ENCODE data around the gene ATP6V1F. TPM values are rescaled to one million over a fixed set of nuclear protein-coding genes. Genes with fewer than 3 reads are reported as not detected.

ATP6V1F gene
- total RNA-seq, 1 experiment from 2014 or later, result 149 TPM

DNA sequence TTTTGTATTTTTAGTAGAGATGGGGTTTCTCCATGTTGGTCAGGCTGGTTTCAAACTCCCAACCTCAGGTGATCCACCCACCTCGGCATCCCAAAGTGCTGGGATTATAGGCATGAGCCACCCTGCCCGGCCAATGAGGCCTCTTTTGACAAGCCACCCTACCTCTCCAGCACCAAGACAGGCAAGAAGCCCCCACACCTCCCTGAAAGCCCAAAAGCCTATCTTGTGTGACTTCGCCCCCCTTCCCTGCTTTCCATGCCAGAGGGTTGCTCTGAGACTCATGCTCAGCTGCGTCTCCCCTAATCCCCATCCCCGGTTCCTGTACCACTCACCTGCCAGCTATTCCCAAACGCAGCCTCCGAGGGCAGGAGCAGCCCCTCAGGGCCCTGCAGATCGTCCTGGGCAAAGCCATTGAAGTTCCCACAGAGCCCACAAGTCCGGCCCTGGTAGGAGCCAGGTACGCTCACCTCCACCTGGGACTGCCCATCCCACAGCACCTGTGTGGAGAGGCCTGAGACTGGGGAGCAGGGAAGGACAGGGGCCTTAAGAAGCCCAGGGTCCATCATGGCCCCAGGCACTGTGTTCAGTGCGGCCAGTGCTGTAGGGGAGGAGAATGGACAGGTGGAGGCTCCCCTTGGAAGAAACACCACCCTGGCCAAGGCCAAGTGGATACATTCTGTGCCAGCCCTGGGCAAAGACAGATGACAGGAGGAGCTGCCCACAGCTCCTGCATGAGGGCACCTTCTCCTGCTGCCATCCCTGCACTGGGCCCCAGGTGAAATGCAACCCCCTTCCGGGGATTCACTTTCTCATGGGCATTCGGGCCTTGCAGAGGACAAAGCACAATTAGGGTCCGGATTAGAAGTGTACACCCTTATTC lies 15.8 kb downstream of the ATP6V1F start:
- Histone ChIP-seq H2AFZ (ENCODE audit: low read depth, low read length, poor library complexity, severe bottlenecking) (no peak overlapping the region), H3K4me2 (ENCODE audit: low read length) (no peak overlapping the region), H3K4me1 (ENCODE audit: control insufficient read depth in 1 of 2, insufficient read depth in 2 of 2, low read length in 2 of 2) (peaks cover 6 to 13% of the 10 kb centered on the region in 2 experiments; a peak in 3 of 4 replicates), H3K36me3 (ENCODE audit: control insufficient read depth in 1 of 2, insufficient read depth in 2 of 2, low read length in 2 of 2) (no peaks in the 10 kb centered on the region), H3K27ac (ENCODE audit: low read depth, low read length) (no peak overlapping the region), H3K9ac (ENCODE audit: low read length) (no peak overlapping the region), H3K27me3 (ENCODE audit: insufficient read depth, low read length) (no peaks in the 10 kb centered on the region), H3K79me2 (ENCODE audit: insufficient read depth, low read length) (no peaks in the 10 kb centered on the region), H4K20me1 (ENCODE audit: insufficient read depth) (no peaks in the 10 kb centered on the region), H3K9me3 (ENCODE audit: control insufficient read depth in 1 of 2, insufficient read depth in 1 of 2, low read depth in 1 of 2, low read length in 2 of 2) (no peaks in the 10 kb centered on the region), H3K4me3 (replicated peaks in 1 of 2; ENCODE audit: low read depth in 1 of 2, low read length in 2 of 2) (no peak overlapping the region), H3K9me2 (ENCODE audit: insufficient read depth) (no peaks in the 10 kb centered on the region)
- ChIA-PET POLR2A (no interaction called here), CTCF (interaction anchor here (0.8 to 2.2 kb wide), 2 partner anchors 19 to 404 kb away, joined by 3 to 12 read pairs; no protein-coding TSS in a partner anchor), RAD21 (ENCODE audit: low non-redundant PET in 1 of 2, low total read pairs in 2 of 2, uncharacterized antibody in 2 of 2, unreplicated experiment in 2 of 2) (no interaction called here)
- no peak for TF ChIP-seq CBX3 (IDR thresholded peaks at IDR 0.05; ENCODE audit: low read depth)
- intact Hi-C loops (cut with micrococcal nuclease), result no loop called here
- ATAC-seq, result no peak
- no peak for DNase-seq (ENCODE audit: low read depth, low spot score)
- BruUV-seq (replicated peaks), result no TSS peak

DNA sequence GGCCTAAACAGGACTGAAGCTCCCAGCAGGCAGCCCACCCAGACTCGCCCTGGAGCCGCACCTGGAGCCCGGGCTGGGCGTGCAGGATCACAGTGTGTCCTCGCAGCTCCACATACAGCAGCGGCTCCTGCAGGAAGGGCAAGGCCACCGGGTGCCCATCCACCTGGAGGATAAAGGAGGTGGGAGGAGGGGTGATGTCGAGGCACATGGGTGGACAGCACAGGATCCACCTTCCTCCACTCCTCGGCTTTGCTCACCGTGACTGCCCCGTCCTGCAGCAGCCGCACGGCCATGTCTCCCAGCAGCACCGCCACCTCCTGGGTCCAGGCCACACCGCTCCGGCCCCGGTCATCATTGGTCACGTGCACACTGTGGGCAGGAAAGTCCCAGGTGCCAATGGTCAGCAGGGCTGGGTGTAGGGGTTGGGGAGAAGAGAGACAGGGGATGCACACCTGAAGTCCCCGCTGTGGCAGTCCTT lies 16.8 kb downstream of the ATP6V1F start:
- CTCF ChIA-PET, result interaction anchor here (0.8 to 2.5 kb wide), 8 partner anchors 8 to 452 kb away, joined by 3 to 16 read pairs (median 12); partner anchors contain the start of gene ATP6V1F
- H3K36me3 ChIP-seq (ENCODE audit: control insufficient read depth in 1 of 2, insufficient read depth in 2 of 2, low read length in 2 of 2), result no peaks in the 10 kb centered on the region
- intact Hi-C loops (cut with micrococcal nuclease), result no loop called here
- TF ChIP-seq, protein P1, sequence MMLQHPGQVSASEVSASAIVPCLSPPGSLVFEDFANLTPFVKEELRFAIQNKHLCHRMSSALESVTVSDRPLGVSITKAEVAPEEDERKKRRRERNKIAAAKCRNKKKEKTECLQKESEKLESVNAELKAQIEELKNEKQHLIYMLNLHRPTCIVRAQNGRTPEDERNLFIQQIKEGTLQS (IDR thresholded peaks at IDR 0.05), result no peak
- TF ChIP-seq JUND (IDR thresholded peaks at IDR 0.05) (no peak), ZNF274 (IDR thresholded peaks at IDR 0.05; ENCODE audit: low read depth, low read length) (no peak), ZFX (IDR thresholded peaks at IDR 0.05) (no peak), YY1 (IDR thresholded peaks at IDR 0.05; ENCODE audit: extremely low read depth, insufficient replicate concordance, low read depth, low read length) (no peak), CBX3 (IDR thresholded peaks at IDR 0.05; ENCODE audit: low read depth) (no peak), SRF (IDR thresholded peaks at IDR 0.05; ENCODE audit: low read depth) (no peak), FOSL1 (IDR thresholded peaks at IDR 0.05; ENCODE audit: low read depth) (no peak), EZH2 (IDR thresholded peaks at IDR 0.05) (no peak), ELF1 (IDR thresholded peaks at IDR 0.05; ENCODE audit: borderline replicate concordance, low read depth) (no peak)
- TF ChIP-seq, protein P2, sequence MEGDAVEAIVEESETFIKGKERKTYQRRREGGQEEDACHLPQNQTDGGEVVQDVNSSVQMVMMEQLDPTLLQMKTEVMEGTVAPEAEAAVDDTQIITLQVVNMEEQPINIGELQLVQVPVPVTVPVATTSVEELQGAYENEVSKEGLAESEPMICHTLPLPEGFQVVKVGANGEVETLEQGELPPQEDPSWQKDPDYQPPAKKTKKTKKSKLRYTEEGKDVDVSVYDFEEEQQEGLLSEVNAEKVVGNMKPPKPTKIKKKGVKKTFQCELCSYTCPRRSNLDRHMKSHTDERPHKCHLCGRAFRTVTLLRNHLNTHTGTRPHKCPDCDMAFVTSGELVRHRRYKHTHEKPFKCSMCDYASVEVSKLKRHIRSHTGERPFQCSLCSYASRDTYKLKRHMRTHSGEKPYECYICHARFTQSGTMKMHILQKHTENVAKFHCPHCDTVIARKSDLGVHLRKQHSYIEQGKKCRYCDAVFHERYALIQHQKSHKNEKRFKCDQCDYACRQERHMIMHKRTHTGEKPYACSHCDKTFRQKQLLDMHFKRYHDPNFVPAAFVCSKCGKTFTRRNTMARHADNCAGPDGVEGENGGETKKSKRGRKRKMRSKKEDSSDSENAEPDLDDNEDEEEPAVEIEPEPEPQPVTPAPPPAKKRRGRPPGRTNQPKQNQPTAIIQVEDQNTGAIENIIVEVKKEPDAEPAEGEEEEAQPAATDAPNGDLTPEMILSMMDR (IDR thresholded peaks at IDR 0.05 in 2 of 3, conservative IDR thresholded peaks at IDR 0.05 in 1 of 3; ENCODE audit: borderline replicate concordance in 1 of 3, insufficient read depth in 1 of 3, low read depth in 2 of 3, low read length in 2 of 3), result no peak
- TF ChIP-seq, protein P3, sequence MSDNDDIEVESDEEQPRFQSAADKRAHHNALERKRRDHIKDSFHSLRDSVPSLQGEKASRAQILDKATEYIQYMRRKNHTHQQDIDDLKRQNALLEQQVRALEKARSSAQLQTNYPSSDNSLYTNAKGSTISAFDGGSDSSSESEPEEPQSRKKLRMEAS (IDR thresholded peaks at IDR 0.05), result no peak
- TF ChIP-seq, protein P4, sequence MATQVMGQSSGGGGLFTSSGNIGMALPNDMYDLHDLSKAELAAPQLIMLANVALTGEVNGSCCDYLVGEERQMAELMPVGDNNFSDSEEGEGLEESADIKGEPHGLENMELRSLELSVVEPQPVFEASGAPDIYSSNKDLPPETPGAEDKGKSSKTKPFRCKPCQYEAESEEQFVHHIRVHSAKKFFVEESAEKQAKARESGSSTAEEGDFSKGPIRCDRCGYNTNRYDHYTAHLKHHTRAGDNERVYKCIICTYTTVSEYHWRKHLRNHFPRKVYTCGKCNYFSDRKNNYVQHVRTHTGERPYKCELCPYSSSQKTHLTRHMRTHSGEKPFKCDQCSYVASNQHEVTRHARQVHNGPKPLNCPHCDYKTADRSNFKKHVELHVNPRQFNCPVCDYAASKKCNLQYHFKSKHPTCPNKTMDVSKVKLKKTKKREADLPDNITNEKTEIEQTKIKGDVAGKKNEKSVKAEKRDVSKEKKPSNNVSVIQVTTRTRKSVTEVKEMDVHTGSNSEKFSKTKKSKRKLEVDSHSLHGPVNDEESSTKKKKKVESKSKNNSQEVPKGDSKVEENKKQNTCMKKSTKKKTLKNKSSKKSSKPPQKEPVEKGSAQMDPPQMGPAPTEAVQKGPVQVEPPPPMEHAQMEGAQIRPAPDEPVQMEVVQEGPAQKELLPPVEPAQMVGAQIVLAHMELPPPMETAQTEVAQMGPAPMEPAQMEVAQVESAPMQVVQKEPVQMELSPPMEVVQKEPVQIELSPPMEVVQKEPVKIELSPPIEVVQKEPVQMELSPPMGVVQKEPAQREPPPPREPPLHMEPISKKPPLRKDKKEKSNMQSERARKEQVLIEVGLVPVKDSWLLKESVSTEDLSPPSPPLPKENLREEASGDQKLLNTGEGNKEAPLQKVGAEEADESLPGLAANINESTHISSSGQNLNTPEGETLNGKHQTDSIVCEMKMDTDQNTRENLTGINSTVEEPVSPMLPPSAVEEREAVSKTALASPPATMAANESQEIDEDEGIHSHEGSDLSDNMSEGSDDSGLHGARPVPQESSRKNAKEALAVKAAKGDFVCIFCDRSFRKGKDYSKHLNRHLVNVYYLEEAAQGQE (IDR thresholded peaks at IDR 0.05; ENCODE audit: low read depth), result no peak

More for the DNA sequence above, 16.8 kb downstream of the ATP6V1F start:
- H2AFZ ChIP-seq (ENCODE audit: low read depth, low read length, poor library complexity, severe bottlenecking), result no peak overlapping the region
- peaks cover 3 to 6% of the 10 kb centered on the region in 2 experiments; a peak in 3 of 4 replicates for H3K4me1 ChIP-seq (ENCODE audit: control insufficient read depth in 1 of 2, insufficient read depth in 2 of 2, low read length in 2 of 2)
- H3K9me3 ChIP-seq (ENCODE audit: control insufficient read depth in 1 of 2, insufficient read depth in 1 of 2, low read depth in 1 of 2, low read length in 2 of 2), result no peaks in the 10 kb centered on the region
- no peaks in the 10 kb centered on the region for H3K9me2 ChIP-seq (ENCODE audit: insufficient read depth)
- ChIA-PET POLR2A (no interaction called here), RAD21 (ENCODE audit: low non-redundant PET in 1 of 2, low total read pairs in 2 of 2, uncharacterized antibody in 2 of 2, unreplicated experiment in 2 of 2) (interaction anchor here (1.3 to 1.6 kb wide), 2 partner anchors 19 to 212 kb away, joined by 3 to 7 read pairs; no protein-coding TSS in a partner anchor)
- no TSS peak for BruUV-seq (replicated peaks)
- H4K20me1 ChIP-seq (ENCODE audit: insufficient read depth), result no peaks in the 10 kb centered on the region
- no peak overlapping the region for H3K4me2 ChIP-seq (ENCODE audit: low read length)
- ATAC-seq (no peak), DNase-seq (ENCODE audit: low read depth, low spot score) (no peak)
- no peaks in the 10 kb centered on the region for H3K79me2 ChIP-seq (ENCODE audit: insufficient read depth, low read length)
- no peaks in the 10 kb centered on the region for H3K27me3 ChIP-seq (ENCODE audit: insufficient read depth, low read length)
- H3K27ac ChIP-seq (ENCODE audit: low read depth, low read length), result no peak overlapping the region
- no peak overlapping the region for H3K9ac ChIP-seq (ENCODE audit: low read length)
- no peak overlapping the region for H3K4me3 ChIP-seq (replicated peaks in 1 of 2; ENCODE audit: low read depth in 1 of 2, low read length in 2 of 2)
